ENCODE data around the gene PKNOX2. TPM values are rescaled to one million over a fixed set of nuclear protein-coding genes. Genes with fewer than 3 reads are reported as not detected.
A peak's percentile ranks its signal among the peaks of the same experiment; 100 is the strongest.

PKNOX2 gene
- total RNA-seq, 1 experiment from 2014 or later = not detected

DNA sequence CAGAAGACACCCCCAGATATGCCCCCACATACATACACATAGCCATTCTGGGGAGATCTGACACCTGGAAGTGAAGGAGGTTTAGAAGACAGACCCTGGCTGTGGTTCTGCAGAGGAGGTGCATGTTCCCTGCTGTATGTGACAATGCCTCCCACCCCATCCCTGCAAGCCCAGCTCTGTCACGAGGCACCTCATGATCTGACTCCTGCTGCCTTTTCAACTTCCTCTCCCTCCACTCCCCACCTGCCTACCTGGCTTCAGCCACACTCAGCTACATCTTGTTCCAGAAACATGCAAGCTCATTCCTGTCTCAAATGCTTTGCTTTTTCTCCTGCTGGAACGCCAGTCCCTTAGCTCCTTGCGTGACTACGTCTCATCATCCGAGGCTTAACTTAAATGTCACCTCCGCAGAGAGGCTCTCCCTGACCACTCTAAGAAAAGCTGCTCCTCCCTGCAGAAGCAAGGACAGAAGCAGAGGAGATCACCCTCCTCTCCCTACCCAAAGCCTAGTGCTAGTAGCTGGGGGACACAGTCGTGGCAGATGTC lies 217.0 kb downstream of the PKNOX2 start:
- TF ChIP-seq, protein P1, sequence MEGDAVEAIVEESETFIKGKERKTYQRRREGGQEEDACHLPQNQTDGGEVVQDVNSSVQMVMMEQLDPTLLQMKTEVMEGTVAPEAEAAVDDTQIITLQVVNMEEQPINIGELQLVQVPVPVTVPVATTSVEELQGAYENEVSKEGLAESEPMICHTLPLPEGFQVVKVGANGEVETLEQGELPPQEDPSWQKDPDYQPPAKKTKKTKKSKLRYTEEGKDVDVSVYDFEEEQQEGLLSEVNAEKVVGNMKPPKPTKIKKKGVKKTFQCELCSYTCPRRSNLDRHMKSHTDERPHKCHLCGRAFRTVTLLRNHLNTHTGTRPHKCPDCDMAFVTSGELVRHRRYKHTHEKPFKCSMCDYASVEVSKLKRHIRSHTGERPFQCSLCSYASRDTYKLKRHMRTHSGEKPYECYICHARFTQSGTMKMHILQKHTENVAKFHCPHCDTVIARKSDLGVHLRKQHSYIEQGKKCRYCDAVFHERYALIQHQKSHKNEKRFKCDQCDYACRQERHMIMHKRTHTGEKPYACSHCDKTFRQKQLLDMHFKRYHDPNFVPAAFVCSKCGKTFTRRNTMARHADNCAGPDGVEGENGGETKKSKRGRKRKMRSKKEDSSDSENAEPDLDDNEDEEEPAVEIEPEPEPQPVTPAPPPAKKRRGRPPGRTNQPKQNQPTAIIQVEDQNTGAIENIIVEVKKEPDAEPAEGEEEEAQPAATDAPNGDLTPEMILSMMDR (IDR thresholded peaks at IDR 0.05; ENCODE audit: unreplicated experiment) = no peak
- no peaks in the 10 kb centered on the region for H3K36me3 Mint-ChIP-seq (ENCODE audit: insufficient read depth, unreplicated experiment)
- H3K4me3 Mint-ChIP-seq (ENCODE audit: low read depth, unreplicated experiment) = no peak overlapping the region
- CTCF ChIA-PET = interaction anchor here (0.7 kb wide), 1 partner anchor 37 kb away, joined by 3 read pairs; no protein-coding TSS in a partner anchor
- no TSS peak for BruUV-seq (replicated peaks)
- H3K27me3 Mint-ChIP-seq (ENCODE audit: unreplicated experiment) = peaks cover 92% of the 10 kb centered on the region
- no peak overlapping the region for H3K27ac Mint-ChIP-seq (ENCODE audit: unreplicated experiment)
- no peak for DNase-seq
- H3K9me3 Mint-ChIP-seq (ENCODE audit: low read depth, unreplicated experiment) = no peaks in the 10 kb centered on the region
- no peaks in the 10 kb centered on the region for H3K4me1 Mint-ChIP-seq (ENCODE audit: low read depth, unreplicated experiment)
- intact Hi-C loops (cut with micrococcal nuclease; ENCODE audit: unreplicated experiment) = no loop called here

DNA sequence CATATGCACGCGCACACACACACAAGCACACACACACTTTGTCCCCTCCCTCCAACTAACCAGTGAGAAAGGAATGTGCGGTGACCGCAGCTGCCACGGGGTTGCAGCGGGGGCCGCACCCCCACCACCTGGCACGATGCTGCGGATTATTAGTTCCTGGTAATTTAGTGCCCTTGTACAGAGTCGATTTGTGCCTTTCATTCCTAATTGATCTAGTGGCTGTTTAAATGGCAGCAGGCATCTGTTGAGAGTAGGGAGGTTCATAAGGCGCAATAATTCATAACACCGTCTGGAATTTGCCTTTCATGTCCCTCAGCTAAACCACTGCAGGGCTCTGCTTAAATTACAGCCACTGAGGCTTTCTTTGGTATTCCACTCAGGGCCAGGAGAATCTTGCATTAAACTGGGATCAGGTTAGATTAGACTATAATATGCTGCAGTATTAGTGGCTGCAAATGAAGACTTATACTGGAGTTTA lies 217.8 kb downstream of the PKNOX2 start:
- TF ChIP-seq, protein P1 (IDR thresholded peaks at IDR 0.05; ENCODE audit: unreplicated experiment) = no peak
- intact Hi-C loops (cut with micrococcal nuclease; ENCODE audit: unreplicated experiment) = no loop called here
- BruUV-seq (replicated peaks) = no TSS peak

DNA sequence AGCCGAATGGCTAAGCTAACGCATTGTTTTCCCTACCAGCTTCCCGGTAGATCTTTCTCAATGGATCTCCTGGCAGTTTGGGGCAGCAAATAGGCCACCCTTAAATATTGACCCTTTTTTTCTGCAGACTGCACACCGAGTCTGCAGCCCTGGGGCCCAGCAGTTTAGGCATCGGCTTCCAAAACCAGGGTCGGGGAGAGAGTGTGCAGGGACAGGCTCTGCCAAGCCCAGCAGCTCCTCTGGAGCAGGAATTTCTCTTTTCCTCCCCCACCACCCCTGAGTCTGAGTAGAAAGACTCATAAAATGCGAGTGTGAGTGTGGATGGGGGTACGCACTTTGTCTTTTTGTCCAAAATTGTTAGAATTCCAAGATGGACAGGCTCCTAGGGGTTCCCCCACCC lies 218.3 kb downstream of the PKNOX2 start:
- DNase-seq = no peak
- TF ChIP-seq, protein P1 (IDR thresholded peaks at IDR 0.05; ENCODE audit: unreplicated experiment) = no peak
- no peaks in the 10 kb centered on the region for H3K9me3 Mint-ChIP-seq (ENCODE audit: low read depth, unreplicated experiment)
- CTCF ChIA-PET = no interaction called here
- no peak overlapping the region for H3K27ac Mint-ChIP-seq (ENCODE audit: unreplicated experiment)
- intact Hi-C loops (cut with micrococcal nuclease; ENCODE audit: unreplicated experiment) = no loop called here
- no peaks in the 10 kb centered on the region for H3K4me1 Mint-ChIP-seq (ENCODE audit: low read depth, unreplicated experiment)
- H3K36me3 Mint-ChIP-seq (ENCODE audit: insufficient read depth, unreplicated experiment) = no peaks in the 10 kb centered on the region
- no TSS peak for BruUV-seq (replicated peaks)
- H3K27me3 Mint-ChIP-seq (ENCODE audit: unreplicated experiment) = peaks cover 91% of the 10 kb centered on the region
- no peak overlapping the region for H3K4me3 Mint-ChIP-seq (ENCODE audit: low read depth, unreplicated experiment)

More for the DNA sequence above, 217.8 kb downstream of the PKNOX2 start:
- peak; percentile 9 for DNase-seq
- Mint-ChIP-seq H3K9me3 (ENCODE audit: low read depth, unreplicated experiment) (no peaks in the 10 kb centered on the region), H3K4me1 (ENCODE audit: low read depth, unreplicated experiment) (no peaks in the 10 kb centered on the region), H3K4me3 (ENCODE audit: low read depth, unreplicated experiment) (no peak overlapping the region), H3K27ac (ENCODE audit: unreplicated experiment) (no peak overlapping the region), H3K27me3 (ENCODE audit: unreplicated experiment) (peaks cover 91% of the 10 kb centered on the region), H3K36me3 (ENCODE audit: insufficient read depth, unreplicated experiment) (no peaks in the 10 kb centered on the region)
- CTCF ChIA-PET = no interaction called here

DNA sequence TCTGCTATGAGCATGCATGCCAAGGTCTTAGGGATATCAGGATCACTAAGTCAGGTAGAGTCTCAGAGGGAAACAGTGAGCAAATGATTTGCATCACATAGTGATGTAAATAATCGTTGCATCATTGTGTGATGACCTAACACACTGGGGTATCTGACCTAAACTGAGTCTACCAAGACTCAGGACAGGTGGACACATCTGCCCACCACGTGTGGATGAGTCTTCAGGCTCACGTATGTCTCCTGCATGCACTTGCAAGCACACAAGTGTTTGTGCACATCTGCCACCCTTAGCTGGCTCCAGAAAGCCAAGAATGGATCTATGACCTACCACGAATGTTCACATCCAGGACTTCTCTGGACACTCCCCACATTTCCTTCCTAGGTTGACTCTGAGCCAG lies 220.3 kb downstream of the PKNOX2 start:
- Mint-ChIP-seq H3K4me3 (ENCODE audit: low read depth, unreplicated experiment) (no peak overlapping the region), H3K9me3 (ENCODE audit: low read depth, unreplicated experiment) (no peaks in the 10 kb centered on the region), H3K27me3 (ENCODE audit: unreplicated experiment) (peaks cover 80% of the 10 kb centered on the region), H3K27ac (ENCODE audit: unreplicated experiment) (no peak overlapping the region), H3K4me1 (ENCODE audit: low read depth, unreplicated experiment) (no peaks in the 10 kb centered on the region), H3K36me3 (ENCODE audit: insufficient read depth, unreplicated experiment) (no peaks in the 10 kb centered on the region)
- intact Hi-C loops (cut with micrococcal nuclease; ENCODE audit: unreplicated experiment) = no loop called here
- no peak for DNase-seq
- TF ChIP-seq, protein P1 (IDR thresholded peaks at IDR 0.05; ENCODE audit: unreplicated experiment) = no peak
- CTCF ChIA-PET = no interaction called here
- no TSS peak for BruUV-seq (replicated peaks)
